ENCODE data around the gene AK1. TPM values are rescaled to one million over a fixed set of nuclear protein-coding genes. Genes with fewer than 3 reads are reported as not detected.

Gene AK1
- total and polyA plus RNA-seq, 9 of the 15 experiments (the other 6 are each of a cell fraction or from before 2014, with no cell fraction given) = 10.1 to 71.8 (median 39.0) TPM

DNA sequence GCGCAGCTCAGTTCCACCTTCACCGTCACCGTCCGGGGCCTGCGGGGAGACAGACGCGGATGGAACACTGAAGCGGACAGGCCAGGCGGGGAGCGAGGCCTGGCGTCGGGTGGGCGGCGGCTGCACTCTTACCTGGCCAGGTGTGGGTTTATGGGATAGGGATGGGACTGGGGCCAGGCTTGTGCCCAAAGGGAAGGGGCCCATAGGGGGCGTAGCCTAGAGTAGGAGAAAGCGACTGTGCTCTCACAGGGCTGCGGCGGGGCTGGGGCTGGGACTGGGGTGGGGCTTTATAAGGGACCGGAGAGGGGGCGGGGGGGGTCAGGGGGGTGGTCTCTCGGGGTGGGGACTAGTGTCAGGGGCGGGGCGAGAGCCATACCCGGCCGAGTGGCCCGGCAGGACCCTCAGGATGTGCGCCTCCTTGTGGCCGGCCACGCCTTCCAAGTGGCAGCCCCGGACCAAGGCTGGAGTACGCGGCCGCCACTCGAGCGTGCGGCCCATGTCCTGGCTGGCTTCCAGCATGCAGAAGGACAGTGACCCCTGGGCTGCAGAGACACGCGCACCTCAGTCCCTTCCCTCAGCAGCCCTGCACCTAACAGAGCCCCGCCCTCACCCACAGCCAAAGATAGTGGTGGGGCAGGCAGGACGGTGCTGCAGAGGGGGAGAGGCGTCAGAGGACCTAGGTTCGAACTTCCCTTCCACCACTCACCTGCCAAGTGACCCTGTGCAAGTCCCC is 52.0 kb downstream of the AK1 start (continued):
- TF ChIP-seq MEIS2 (IDR thresholded peaks at IDR 0.05; ENCODE audit: partially characterized antibody) (peak; percentile 2), MXI1 (IDR thresholded peaks at IDR 0.05; ENCODE audit: low read depth, low read length) (no peak), ZNF695 (CRISPR knock-in tag; IDR thresholded peaks at IDR 0.05) (no peak), CBX1 (IDR thresholded peaks at IDR 0.05; ENCODE audit: low read depth) (no peak), RAD21 (CRISPR knock-in tag; conservative IDR thresholded peaks at IDR 0.05 in 1 of 2, IDR thresholded peaks at IDR 0.05 in 1 of 2) (peak in 1 of 2 experiments; percentile 53; a peak in 2 of 4 replicates), FUS (optimal IDR thresholded peaks at IDR 0.05; ENCODE audit: low read depth, low read length) (no peak), CTBP1 (IDR thresholded peaks at IDR 0.05; ENCODE audit: borderline replicate concordance) (peak; percentile 75; the same call in 1 of the 2 replicates), POLR2B (IDR thresholded peaks at IDR 0.05; ENCODE audit: low read depth, partially characterized antibody) (no peak), NONO (IDR thresholded peaks at IDR 0.05; ENCODE audit: low read depth in 2 of 2, low read length in 1 of 2) (peak in 1 of 2 experiments; percentile 62; a peak in 2 of 4 replicates), C11orf30 (IDR thresholded peaks at IDR 0.05; ENCODE audit: low read depth) (no peak), DDX20 (tag; IDR thresholded peaks at IDR 0.05; ENCODE audit: low read depth) (no peak), NRF1 (conservative IDR thresholded peaks at IDR 0.05 in 1 of 2, IDR thresholded peaks at IDR 0.05 in 1 of 2) (peak; percentile 73 to 78), SRSF1 (IDR thresholded peaks at IDR 0.05; ENCODE audit: low read depth, low read length) (no peak), ZNF24 (IDR thresholded peaks at IDR 0.05) (0 out of 2 replicates have a peak, but pooled peaks have one; percentile 18), TAF9B (IDR thresholded peaks at IDR 0.05; ENCODE audit: partially characterized antibody) (no peak), SMARCE1 (IDR thresholded peaks at IDR 0.05) (peak; percentile 47; the same call in 1 of the 2 replicates), ZNF408 (CRISPR knock-in tag; IDR thresholded peaks at IDR 0.05; ENCODE audit: low read depth) (no peak), ZNF79 (CRISPR knock-in tag; IDR thresholded peaks at IDR 0.05; ENCODE audit: low read depth) (no peak)
- TF ChIP-seq, protein P1, sequence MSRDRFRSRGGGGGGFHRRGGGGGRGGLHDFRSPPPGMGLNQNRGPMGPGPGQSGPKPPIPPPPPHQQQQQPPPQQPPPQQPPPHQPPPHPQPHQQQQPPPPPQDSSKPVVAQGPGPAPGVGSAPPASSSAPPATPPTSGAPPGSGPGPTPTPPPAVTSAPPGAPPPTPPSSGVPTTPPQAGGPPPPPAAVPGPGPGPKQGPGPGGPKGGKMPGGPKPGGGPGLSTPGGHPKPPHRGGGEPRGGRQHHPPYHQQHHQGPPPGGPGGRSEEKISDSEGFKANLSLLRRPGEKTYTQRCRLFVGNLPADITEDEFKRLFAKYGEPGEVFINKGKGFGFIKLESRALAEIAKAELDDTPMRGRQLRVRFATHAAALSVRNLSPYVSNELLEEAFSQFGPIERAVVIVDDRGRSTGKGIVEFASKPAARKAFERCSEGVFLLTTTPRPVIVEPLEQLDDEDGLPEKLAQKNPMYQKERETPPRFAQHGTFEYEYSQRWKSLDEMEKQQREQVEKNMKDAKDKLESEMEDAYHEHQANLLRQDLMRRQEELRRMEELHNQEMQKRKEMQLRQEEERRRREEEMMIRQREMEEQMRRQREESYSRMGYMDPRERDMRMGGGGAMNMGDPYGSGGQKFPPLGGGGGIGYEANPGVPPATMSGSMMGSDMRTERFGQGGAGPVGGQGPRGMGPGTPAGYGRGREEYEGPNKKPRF (IDR thresholded peaks at IDR 0.05; ENCODE audit: low read depth, low read length) = no peak
- TF ChIP-seq, protein P2, sequence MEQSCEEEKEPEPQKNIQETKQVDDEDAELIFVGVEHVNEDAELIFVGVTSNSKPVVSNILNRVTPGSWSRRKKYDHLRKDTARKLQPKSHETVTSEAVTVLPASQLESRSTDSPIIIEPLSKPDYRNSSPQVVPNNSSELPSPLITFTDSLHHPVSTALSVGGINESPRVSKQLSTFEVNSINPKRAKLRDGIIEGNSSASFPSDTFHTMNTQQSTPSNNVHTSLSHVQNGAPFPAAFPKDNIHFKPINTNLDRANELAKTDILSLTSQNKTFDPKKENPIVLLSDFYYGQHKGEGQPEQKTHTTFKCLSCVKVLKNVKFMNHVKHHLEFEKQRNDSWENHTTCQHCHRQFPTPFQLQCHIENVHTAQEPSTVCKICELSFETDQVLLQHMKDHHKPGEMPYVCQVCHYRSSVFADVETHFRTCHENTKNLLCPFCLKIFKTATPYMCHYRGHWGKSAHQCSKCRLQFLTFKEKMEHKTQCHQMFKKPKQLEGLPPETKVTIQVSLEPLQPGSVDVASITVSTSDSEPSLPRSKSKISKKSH (CRISPR knock-in tag; IDR thresholded peaks at IDR 0.05) = no peak
- TF ChIP-seq, protein P3, sequence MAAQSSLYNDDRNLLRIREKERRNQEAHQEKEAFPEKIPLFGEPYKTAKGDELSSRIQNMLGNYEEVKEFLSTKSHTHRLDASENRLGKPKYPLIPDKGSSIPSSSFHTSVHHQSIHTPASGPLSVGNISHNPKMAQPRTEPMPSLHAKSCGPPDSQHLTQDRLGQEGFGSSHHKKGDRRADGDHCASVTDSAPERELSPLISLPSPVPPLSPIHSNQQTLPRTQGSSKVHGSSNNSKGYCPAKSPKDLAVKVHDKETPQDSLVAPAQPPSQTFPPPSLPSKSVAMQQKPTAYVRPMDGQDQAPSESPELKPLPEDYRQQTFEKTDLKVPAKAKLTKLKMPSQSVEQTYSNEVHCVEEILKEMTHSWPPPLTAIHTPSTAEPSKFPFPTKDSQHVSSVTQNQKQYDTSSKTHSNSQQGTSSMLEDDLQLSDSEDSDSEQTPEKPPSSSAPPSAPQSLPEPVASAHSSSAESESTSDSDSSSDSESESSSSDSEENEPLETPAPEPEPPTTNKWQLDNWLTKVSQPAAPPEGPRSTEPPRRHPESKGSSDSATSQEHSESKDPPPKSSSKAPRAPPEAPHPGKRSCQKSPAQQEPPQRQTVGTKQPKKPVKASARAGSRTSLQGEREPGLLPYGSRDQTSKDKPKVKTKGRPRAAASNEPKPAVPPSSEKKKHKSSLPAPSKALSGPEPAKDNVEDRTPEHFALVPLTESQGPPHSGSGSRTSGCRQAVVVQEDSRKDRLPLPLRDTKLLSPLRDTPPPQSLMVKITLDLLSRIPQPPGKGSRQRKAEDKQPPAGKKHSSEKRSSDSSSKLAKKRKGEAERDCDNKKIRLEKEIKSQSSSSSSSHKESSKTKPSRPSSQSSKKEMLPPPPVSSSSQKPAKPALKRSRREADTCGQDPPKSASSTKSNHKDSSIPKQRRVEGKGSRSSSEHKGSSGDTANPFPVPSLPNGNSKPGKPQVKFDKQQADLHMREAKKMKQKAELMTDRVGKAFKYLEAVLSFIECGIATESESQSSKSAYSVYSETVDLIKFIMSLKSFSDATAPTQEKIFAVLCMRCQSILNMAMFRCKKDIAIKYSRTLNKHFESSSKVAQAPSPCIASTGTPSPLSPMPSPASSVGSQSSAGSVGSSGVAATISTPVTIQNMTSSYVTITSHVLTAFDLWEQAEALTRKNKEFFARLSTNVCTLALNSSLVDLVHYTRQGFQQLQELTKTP (IDR thresholded peaks at IDR 0.05; ENCODE audit: low read depth in 1 of 2, partially characterized antibody in 2 of 2) = no peak
